GM19463 (cell line): ENCODE measurements around the gene CAMK1D.

ENCODE experiments used
- ATAC-seq: cut with Tn5 transposase; IDR thresholded peaks from one replicate; pipeline ENCODE4 v1.9.1; 2021; ENCODE audit warnings: mild to moderate bottlenecking, moderate library complexity; ENCODE audit not compliant: unreplicated experiment

CAMK1D gene

DNA sequence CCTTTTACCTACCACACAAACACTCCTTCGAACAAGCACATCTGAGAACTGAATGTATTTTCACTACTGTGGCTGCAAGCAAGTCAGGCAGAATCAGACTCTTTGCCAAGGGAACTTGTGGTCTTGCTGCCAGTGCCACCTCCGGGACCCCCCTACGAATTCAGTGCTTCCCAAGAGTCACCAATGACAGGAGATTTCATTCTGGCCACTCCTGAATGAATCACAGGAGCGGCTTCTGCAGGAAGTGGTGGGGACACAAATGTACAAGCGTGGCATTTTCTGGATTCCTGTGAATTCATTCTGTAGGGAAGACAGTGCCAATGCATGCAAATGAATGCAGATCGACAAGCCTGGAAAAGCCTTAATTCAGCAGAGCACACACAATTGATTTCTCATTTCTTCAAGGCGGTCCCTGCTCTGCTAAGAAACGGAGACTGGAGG lies 161.2 kb downstream of the CAMK1D start:
- ATAC-seq = no peak

DNA sequence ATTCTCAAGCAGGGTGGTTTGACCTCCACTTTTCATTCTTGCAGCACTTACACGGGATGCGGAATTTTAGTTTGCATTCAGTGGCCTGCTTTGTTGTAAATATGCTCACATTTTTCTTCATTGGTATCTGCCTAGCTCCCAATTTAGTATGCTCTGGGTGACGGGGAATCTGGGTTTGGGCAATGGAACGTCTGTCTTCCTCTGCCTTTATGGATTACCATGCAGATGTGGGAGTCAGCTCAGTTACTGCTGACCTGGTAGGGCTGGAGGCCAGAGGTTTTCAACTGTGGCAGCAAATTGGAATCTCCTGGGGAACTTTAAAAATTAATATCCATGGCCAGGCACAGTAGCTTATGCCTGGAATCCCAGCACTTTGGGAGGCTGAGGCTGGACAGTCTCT lies 161.6 kb downstream of the CAMK1D start:
- no peak for ATAC-seq

DNA sequence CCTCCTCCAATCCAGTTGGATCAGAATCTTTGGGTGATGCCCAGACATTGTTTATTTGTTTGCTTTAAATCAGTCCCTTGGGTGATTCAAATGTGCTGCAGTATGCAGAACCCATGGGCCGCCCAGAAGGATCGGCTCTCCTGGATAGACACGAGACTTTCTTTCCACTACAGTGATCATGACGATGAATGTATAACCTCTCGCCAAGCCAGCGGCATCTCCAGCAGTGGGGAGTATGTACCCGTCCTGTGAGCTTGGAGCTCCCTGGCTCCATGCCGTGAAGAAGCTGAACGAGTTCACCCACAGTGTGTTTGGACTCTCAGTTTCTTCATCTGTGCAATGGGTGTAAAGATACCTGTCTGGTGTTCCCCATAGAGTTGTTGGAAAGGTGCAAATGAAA lies 162.3 kb downstream of the CAMK1D start:
- no peak for ATAC-seq

DNA sequence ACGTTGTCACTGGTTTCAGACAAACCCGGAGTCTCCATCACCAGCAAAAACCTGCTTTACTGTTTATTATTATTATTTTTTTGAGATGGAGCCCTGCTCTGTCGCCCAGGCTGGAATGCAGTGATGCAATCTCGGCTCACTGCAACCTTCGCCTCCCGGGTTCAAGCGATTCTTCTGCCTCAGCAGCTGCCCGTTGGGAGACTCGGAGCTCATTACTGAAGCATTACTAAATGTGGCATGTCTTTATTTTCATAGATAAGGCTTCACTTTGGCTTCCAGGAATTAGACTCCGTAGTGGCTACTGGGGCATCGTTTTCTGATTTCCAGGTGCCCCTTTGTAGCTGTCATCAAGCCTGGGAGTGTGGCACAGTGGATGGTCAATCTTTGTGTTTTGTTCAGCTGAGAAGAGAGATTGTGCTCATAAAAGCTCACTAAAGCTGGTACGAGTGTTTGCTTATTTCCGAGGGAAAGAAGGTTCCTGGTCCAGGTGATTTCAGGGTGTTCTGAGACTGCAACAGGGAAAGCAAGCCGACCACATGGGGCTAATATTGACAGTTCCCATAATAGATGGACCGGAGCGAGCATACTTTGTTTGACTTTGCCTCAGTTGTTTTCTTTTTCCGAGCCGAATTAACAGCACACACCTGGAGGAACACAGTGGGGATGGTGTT lies 163.1 kb downstream of the CAMK1D start:
- ATAC-seq = no peak

DNA sequence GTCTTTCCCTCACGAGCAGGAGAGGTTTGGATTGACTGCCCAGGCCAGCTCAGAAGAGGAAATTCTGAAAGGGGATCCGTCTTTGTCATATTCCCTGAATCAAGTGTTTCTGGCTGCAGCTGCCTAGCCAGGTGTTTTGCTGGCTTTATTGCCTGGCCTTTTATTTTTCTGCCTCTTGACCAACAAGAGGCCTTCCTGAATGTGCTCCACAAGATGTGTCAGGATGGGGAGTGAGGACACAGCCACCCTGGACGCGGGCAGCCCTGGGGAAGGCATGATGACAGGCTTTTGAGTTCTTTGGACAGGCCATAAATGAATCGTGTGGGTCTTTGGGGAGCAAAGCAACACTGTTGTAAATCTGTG lies 163.6 kb downstream of the CAMK1D start:
- no peak for ATAC-seq

DNA sequence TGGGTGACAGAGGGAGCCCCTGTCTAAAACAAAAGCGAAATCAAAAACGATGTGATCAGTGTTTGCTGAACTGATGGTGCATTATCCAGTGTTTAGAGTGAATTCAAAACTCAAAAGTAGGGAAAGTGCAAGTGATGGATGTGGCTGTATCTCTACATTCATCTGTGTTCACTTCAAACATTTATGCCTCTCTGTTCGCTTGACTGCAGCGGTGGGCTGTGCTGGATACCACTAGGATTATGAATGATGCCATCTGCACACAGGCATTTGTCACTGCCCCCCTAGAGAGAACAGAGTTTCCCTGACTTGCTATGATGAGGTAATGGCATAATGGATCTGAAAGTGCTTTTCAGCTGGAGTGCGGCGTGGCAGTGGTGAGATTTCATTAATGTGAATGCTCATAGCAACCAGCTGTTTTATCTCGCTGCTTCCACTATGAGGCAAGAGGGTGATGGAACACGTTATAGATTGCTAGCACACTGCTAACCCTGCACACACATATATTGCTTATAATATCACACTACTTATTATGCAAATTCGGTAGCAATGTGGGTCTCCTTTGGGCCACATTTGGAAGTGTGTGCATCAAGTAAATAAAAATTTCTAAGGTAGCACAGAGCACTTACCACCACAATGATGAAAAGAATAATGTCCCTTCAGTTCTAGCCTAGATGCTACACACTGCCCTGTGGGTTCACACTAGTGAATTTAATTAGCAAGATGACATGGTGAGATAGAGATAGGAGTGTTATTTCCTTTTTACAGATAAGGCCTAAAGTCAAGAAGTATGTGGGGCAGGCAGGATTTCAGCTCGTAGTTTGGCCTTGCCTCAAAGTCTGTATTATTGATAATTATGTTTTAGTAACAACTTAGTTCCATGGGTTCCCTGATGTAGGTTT lies 164.7 kb downstream of the CAMK1D start:
- ATAC-seq = no peak

DNA sequence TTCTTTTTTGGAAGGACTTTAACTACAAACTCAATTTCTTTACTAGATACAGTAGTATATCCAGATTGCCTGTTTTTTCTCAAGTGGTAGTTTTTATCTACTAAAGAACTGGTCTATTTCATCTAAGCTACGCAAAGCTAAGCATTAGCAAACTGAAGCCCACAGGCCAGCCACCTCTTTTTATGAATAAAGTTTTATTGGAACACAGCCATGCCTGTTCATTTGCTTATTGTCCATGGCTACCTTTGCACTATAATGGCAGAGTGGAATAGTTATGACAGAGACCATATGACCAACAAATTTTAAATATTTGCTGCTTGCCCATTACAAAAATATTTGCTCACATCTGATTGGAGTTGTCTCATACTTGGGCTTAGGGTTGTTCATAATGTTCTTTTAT lies 168.7 kb downstream of the CAMK1D start:
- no peak for ATAC-seq

DNA sequence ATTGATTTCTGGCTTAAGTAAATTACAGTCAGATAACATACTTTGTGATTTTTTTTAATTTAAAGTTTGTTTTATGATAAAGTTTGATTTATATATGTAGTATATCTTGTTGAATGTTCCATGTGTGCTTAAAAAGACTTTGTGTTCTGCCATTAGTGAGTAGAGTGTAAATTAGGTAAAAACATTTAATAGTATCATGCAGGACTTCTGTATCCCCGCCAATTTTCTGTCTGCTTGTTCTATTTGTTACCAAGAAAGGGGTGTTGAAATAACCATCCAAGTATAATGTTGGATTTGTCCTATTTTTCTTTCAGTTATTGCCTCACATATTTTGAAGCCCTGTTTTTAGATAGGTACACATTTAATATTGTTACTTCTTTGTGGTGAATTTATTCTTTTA lies 172.1 kb downstream of the CAMK1D start:
- no peak for ATAC-seq

DNA sequence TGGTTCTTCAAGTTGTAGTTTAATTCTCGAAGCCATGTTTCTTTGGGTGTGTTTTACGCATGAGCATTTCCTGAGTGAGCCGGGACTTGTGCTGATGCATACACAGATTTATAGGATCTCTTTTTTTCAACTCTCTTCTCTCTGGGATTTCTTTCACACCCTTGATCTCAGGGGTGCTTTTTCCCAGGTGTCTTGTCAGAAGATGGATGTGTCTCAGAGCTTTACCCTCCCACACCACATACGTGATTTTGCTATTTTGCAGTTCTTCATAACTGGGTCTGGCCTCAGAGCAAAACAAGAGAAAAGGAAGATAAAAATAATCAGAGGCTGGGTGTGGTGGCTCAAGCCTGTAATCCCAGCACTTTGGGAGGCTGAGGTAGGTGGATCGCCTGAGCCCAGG lies 177.0 kb downstream of the CAMK1D start:
- ATAC-seq = no peak

DNA sequence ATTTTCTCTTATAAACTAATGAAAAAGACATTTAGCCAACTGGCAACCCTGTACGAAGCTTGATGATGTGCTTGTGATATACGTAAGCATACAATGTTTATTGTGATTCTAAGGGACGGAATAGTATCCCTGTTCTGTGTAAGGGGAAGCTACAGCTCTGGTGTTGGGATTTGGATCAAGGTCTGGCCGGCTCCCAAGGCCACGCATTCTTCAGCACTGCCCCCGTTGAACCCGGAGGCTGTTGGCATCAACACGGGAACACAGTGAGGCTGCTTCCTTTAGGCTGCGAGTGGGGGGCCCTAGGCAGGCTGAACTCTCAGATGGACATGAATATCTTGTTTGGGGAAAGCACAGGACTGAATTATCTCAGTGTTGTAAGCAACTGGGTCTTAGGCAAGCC lies 180.6 kb downstream of the CAMK1D start:
- ATAC-seq = no peak

DNA sequence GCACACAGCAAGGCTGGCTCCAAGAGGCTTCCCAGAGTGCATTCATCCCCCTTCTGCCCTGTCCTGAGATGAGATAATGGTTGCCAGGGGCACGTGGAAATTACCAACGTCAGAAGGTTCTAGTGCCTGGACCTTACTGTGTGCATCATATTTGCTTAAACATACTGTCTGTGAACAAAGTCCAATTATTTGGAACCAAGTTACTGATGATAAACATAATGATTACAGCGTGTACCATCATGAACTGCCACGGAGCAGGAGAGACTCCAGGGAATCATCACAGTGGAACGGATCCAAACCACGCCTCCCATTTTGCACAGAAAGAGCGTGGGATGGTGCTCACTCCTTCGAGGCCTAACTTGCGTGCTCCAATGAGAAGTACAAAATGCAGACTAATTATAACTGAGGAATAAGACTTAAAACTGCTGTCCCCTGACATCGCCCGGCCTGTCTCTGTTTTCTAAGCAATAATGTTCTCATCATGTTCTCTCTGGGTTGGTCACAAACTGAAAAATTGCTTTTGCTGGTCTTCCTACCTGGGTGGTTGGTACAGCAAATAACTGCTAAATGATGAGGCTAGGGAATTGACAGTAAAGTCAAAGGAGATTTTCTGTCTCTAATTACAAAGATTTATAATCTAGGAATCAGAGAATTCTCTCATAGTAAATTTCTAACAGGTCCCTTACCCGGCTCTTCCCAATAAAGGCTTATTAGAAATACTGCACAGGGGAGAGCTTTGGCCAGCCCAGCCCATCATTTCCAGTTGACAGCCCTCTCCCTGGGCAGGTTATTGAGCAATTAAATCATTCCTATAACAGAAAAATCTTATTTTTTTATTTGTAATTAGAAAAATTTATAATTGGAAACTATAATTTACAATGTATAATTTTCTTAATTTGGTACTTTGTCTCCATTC lies 182.2 kb downstream of the CAMK1D start:
- no peak for ATAC-seq

DNA sequence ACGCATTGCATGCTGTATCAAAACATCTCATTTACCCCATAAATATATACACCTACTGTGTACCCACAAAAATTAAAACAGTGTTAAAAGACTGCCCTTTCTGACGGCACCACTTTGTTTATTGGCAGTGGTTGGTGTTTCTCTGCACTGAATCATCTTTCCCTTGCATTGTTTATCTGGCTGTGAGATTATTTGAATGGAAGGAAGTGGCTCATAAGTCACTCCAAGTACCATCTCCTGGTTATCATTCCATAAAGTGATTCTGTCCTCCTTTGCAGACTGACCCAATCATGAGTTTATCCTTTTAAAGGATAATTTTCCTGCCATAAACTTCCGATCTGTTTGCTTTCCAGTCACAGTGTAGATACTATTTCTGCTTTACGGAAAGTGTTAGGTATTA lies 183.8 kb downstream of the CAMK1D start:
- ATAC-seq = no peak

DNA sequence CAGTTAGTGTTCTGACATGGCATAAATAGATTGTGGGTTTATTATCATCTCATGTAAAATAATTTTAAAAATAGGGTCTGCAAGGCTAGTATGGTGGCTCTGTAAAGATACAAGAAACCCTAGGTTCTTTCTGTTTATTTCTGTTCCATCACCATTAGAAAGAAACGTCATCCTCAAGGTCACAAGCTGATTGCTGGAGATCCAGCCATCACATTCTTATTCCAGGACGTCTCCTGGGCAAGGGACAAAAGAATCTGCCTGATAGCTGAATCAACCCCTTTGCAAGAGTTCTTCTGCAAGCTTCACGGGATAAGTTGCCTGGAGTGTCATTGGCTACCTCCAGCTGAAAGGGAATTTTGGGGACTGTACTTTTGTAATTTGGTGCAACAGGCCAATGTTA lies 184.4 kb downstream of the CAMK1D start:
- no peak for ATAC-seq

DNA sequence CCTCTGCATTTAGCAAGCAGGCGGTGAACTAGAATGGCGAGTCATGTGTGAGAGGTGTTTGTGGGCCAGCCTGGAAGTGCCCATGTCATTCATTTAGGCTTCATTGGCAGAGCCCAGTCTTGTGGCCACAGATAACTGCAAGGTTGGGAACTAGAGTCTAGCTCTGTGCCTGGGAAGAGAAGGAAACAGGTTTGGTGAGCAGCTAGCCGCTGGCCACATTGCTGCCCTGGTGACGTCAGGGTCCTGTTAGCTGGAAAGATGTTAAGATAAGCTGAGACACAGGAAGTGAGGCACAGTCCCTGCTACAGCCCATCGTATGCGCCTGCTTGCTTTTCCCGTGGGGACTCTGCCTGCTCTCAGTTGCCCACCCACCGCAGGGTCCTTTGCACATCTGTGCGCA lies 185.5 kb downstream of the CAMK1D start:
- ATAC-seq = no peak

DNA sequence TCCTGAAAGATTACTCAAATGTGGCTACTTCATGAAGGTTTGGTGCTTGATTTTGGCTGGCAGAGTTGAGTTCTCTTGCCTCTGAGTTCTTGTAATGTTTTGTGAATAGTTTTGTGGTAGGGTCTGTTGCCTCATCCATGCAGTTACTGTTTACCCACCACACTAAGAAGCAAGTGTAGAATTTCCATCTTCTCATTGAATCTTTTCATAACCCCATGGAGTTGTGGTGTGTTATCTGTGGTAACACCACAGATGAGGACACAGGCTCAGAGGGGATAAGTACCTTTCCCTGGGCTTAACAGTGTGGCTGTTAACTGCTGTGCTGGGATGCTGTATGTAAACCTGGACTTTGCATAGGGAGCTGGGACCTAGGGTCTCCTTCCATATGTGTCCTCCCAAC lies 186.3 kb downstream of the CAMK1D start:
- ATAC-seq = no peak

DNA sequence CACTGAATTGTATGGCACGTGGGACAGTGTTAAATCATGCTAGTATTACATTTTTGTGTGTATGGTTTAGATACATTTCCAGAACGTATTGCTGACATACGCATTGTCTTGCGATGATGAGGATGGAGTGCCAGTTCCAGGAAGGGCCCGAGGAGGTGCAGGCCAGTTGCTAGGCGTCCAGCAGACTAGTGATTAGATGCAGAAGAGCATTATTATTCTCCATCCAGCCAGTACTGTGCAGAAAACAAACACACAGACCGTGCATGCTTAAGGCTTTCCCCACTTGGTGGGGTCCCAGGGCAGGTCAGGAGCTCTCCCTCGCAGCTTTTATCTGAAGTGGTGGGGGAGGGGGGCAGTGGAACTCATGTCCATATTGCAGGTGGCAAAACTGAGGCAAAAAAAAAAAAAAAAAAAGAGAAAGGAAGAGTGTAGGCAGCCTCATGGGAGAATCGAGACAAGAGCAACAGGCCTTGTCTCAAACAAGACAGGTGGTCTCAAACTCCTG lies 189.2 kb downstream of the CAMK1D start:
- no peak for ATAC-seq

DNA sequence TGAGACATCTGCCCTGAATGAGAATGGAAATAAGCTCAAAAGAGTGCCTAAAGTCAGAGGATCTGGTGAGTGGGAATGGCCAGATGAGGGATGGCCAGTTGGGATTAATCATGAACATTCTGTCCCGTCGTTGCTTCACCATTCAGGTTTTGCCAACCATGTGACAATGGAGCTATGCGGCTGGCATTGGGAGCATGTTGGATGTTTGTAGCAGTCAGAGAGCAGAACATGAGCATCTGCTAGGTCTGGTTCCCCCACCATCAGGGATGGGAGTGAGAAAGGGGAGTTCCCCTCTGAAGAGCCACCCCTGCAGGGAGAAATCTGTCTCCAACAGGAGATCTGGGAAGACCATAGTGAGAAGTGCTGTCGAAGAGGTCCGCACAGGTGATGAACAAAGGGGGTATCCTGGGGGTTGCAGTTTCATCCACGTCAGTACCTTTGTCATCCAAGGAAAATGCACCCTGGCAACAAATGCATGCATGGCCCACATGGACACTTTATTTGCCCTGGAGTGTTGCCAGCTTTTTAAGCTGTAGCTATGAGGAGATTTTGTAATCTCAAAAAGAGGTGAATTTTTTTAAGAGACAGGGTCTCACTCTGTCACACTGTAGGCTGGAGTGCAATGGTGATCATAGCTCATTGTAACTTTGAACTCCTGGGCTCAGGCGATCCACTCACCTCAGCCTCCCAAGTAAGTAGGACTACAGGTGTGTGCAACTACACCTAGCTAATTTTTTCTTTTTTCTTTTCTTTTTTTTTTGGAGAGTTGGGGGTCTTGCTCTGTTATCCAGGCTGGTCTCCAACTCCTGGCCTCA lies 190.2 kb downstream of the CAMK1D start:
- ATAC-seq = no peak

DNA sequence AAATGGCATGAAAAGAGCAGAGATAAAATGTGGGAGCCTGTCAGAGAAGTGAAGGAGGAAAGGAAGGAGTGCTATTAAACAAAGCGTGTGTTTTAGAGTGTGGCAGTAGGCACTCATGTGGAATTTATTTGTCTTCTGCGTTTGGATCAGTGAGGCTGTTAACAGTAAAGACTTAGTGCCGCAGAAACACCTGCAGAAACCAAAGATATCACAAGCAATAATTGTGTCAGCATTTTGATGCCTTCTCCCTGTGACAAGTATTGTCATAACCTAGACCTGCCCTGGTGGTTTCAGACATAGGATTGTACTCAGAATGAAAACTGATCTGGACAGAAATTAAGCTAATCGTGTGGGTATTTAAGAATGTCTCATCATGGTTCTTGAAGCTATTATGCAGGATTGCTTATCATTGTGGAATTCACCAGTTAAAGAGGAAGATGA lies 191.0 kb downstream of the CAMK1D start:
- ATAC-seq = no peak

DNA sequence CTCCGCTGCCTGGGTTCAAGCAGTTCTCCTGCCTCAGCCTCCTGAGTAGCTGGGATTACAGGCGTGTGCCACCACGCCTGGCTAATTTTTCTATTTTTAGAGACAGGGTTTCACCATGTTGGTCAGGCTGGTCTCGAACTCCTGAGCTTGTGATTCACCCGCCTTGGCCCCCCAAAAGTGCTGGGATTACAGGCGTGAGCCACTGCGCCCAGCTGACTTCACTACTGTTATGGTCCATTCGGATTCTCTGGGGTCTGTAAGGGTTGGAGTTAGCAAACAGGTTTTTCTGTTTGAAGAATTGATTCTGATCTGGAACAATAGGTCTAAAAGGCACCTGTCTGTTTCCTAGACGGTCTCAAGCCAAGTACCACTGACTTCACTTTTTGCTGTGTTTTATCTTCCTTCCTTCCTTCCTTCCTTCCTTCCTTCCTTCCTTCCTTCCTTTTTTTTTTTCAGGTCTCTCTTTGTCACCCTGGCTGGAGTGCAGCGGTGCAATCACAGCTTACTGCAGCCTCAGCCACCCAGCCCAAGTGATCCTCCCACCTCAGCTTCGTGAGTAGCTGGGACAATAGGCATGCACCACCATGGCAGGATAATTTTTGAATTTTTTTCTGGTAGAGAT lies 192.2 kb downstream of the CAMK1D start:
- ATAC-seq = no peak

DNA sequence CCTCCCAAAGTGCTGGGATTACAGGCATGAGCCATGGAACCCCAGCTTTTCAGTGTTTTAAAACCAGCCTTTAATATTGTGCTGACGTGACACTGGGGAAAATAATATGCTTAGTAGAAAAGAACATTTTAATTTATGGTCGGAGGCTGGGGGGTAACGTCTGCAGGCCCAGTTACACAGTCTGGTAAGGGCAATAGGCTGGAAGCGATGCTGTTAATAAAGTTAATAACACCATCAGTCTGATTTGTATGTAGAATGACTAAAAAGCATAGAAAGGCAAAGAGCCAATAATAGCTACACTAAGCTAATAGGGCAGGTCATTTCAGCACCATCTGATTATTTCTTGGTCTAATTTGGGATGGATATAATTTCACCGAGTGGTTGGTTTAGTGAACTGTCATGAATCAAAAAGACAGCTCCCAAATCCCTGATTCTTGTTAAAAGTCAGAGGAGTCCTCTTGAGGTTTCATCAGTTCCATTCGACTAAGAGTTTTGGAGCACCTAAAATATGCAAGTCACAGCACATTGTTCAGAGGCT lies 192.9 kb downstream of the CAMK1D start:
- ATAC-seq = no peak
